HepG2 (cell line): ENCODE data around the gene TMEM187. TPM values are rescaled to one million over a fixed set of nuclear protein-coding genes. Genes with fewer than 3 reads are reported as not detected.

ENCODE experiments used
- ETV5 ChIP-seq: IDR thresholded peaks from 2 replicates; pipeline ENCODE4 v1.6.1; 2018; ENCODE audit warnings: missing biosample characterization, missing genetic modification reagents, inconsistent platforms, borderline replicate concordance
- JUND ChIP-seq: sonication (generic); formaldehyde crosslinking; IDR thresholded peaks from 2 replicates; pipeline ENCODE4 v1.8.0; 2022; ENCODE audit warnings: mild to moderate bottlenecking, missing genetic modification reagents
- LBX2 ChIP-seq: sonication (generic); formaldehyde crosslinking; IDR thresholded peaks from 2 replicates; pipeline ENCODE4 v1.5.0; 2020; ENCODE audit warnings: missing genetic modification reagents, mild to moderate bottlenecking, borderline replicate concordance
- MLXIP ChIP-seq: sonication (generic); formaldehyde crosslinking; IDR thresholded peaks from 2 replicates; pipeline ENCODE4 v1.9.0; 2021; ENCODE audit warnings: missing genetic modification reagents, borderline replicate concordance
- SP4 ChIP-seq: sonication (generic); formaldehyde crosslinking; IDR thresholded peaks from 2 replicates; pipeline ENCODE4 v1.8.1; 2023; ENCODE audit warnings: mild to moderate bottlenecking, missing genetic modification reagents
- THYN1 ChIP-seq: sonication (generic); formaldehyde crosslinking; IDR thresholded peaks from 2 replicates; pipeline ENCODE4 v1.8.1; 2023; ENCODE audit warnings: low read depth, mild to moderate bottlenecking, moderate library complexity, missing genetic modification reagents, borderline replicate concordance
- ZNF281 ChIP-seq: sonication (generic); formaldehyde crosslinking; IDR thresholded peaks from 2 replicates; pipeline ENCODE4 v1.4.0; 2020; ENCODE audit warnings: missing genetic modification reagents, borderline replicate concordance
- polyA plus RNA-seq, 8 experiments: library from polyadenylated mRNA; depleted of rRNA in 3 of 8; stranded (reverse) in 7 of 8; unstranded in 1 of 8; fragments of >200 nt; fragmentation: Illumina TruSeq in 4 of 8; extraction: Trizol in 4 of 8; gene quantifications; 2 replicates each; pipeline versions ENCODE4 v1.2.1 to v1.2.3, GENCODE V29; 2011 to 2016; ENCODE audit warnings: low read depth in 4 of 8, missing spikeins in 1 of 8, mixed read lengths in 1 of 8; ENCODE audit not compliant: insufficient read depth in 1 of 8
- total RNA-seq, 5 experiments: library from RNA; depleted of rRNA; stranded (reverse); fragments of >200 nt; fragmentation: Illumina TruSeq; extraction: Trizol; gene quantifications; 2 replicates each; pipeline ENCODE4 v1.2.3, GENCODE V29; 2016; ENCODE audit warnings: low read depth in 1 of 5

The TMEM187 gene
- total and polyA plus RNA-seq, 2 of the 13 experiments (the other 11 are each of a cell fraction or from before 2014, with no cell fraction given) = 2.2 to 6.2 TPM

- TF ChIP-seq ZNF281 (CRISPR knock-in tag) (peak; percentile 38; the same call in 1 of the 2 replicates), MLXIP (CRISPR knock-in tag) (no peak), LBX2 (CRISPR knock-in tag) (no peak), ETV5 (CRISPR knock-in tag) (peak; percentile 38; the same call in 1 of the 2 replicates), JUND (CRISPR knock-in tag) (no peak), SP4 (CRISPR knock-in tag) (peak; percentile 54; the same call in 1 of the 2 replicates), THYN1 (CRISPR knock-in tag) (no peak)
Measured at GRCh38 chrX:153971124-153971449, 1.5 kb upstream of the TMEM187 start (continued).
